K562 (cell line): Measurements from ENCODE around the gene VWC2. TPM values are rescaled to one million over a fixed set of nuclear protein-coding genes. Genes with fewer than 3 reads are reported as not detected.

Source experiments
- ATAC-seq: fragments of 200-7000 bp; cut with Tn5 transposase; 3 replicates; pipeline ENCODE4 v1.9.1; 2020; ENCODE audit warnings: moderate library complexity
- BruUV-seq: library from RNA; stranded (reverse); fragments of 400-500 nt; replicated peaks from 2 replicates; lab custom pipeline; 2021; lab: Mats Ljungman, UMichigan
- CTCF ChIA-PET: fragments of 300-600 bp; formaldehyde crosslinking; extraction: SDS; loops from one replicate; lab custom pipeline; 2021; ENCODE audit warnings: low intra/inter-chr PET ratio; lab: Yijun Ruan, JAX
- POLR2A ChIA-PET: fragments of 300-600, 350-650 bp; sonication (Branson Sonifier 250); formaldehyde crosslinking; extraction: SDS; loops from one replicate; lab custom pipeline; 2021; ENCODE audit warnings: antibody characterized with exemption, inconsistent platforms; lab: Yijun Ruan, JAX
- DNase-seq, 4 experiments: peaks; one replicate each; pipeline versions ENCODE4 v3.0.0 to v3.0.0-alpha.2; 2011 to 2018; ENCODE audit warnings: low spot score in 3 of 4, mixed read lengths in 3 of 4; ENCODE audit errors: extremely low read depth in 1 of 4
- FAIRE-seq: peaks from 2 replicates; lab custom pipeline; 2011; peaks lifted over from hg19 to GRCh38; lab: Jason Lieb, UNC
- H2AFZ ChIP-seq: 2 replicates; pipeline ENCODE4 v1.6.0; 2011; ENCODE audit warnings: low read depth, low read length, control low read depth, inconsistent platforms
- H3K27ac ChIP-seq: fragments of 200-600 bp; 3 replicates; pipeline ENCODE4 v1.8.0; 2011; ENCODE audit warnings: low read depth, mild to moderate bottlenecking, control low read depth, inconsistent platforms, low read length, moderate library complexity, mixed read lengths; ENCODE audit errors: extremely low read depth
- H3K27me3 ChIP-seq, 2 experiments: fragments of 300-600 bp in 1 of 2; 2 replicates in 1 of 2; 3 replicates in 1 of 2; pipeline versions ENCODE4 v1.6.0 to v1.8.0; 2011; ENCODE audit warnings: inconsistent platforms in 2 of 2, low read length in 2 of 2, mild to moderate bottlenecking in 1 of 2, mixed read lengths in 1 of 2, moderate library complexity in 1 of 2; ENCODE audit not compliant: control insufficient read depth in 2 of 2, insufficient read depth in 2 of 2
- H3K36me3 ChIP-seq: fragments of 300-600 bp; 3 replicates; pipeline ENCODE4 v1.8.0; 2011; ENCODE audit warnings: mild to moderate bottlenecking, low read length, inconsistent platforms; ENCODE audit not compliant: control insufficient read depth, insufficient read depth
- H3K4me1 ChIP-seq, 2 experiments: fragments of 200-600 bp in 1 of 2; replicated peaks in 1 of 2; 2 replicates in 1 of 2; 3 replicates in 1 of 2; pipeline versions ENCODE4 v1.5.1 to v1.8.0; 2011; ENCODE audit warnings: inconsistent platforms in 2 of 2, low read length in 2 of 2, mild to moderate bottlenecking in 1 of 2, mixed read lengths in 1 of 2, moderate library complexity in 1 of 2; ENCODE audit not compliant: control insufficient read depth in 2 of 2, insufficient read depth in 2 of 2
- H3K4me2 ChIP-seq: 2 replicates; pipeline ENCODE4 v1.6.1; 2011; ENCODE audit warnings: low read length, control low read depth, inconsistent platforms, mixed read lengths; ENCODE audit not compliant: insufficient read depth
- H3K4me3 ChIP-seq: fragments of 200-600 bp; sonication (generic), shearing (Covaris generic); 2 replicates; pipeline ENCODE4 v1.5.1; 2016; ENCODE audit warnings: control low read depth, inconsistent platforms
- H3K79me2 ChIP-seq: fragments of 200-600 bp; 3 replicates; pipeline ENCODE4 v1.8.0; 2011; ENCODE audit warnings: low read length, inconsistent platforms; ENCODE audit not compliant: control insufficient read depth, insufficient read depth
- H3K9ac ChIP-seq, 2 experiments: 2 replicates each; pipeline versions ENCODE4 v1.6.0 to v1.6.1; 2011; ENCODE audit warnings: low read depth in 2 of 2, low read length in 2 of 2, control low read depth in 1 of 2, inconsistent platforms in 1 of 2, mild to moderate bottlenecking in 1 of 2, mixed read lengths in 1 of 2; ENCODE audit not compliant: insufficient read depth in 1 of 2
- H3K9me1 ChIP-seq: one replicate; pipeline ENCODE4 v1.6.0; 2011; ENCODE audit warnings: inconsistent platforms, mild to moderate bottlenecking, low read length, moderate library complexity; ENCODE audit not compliant: control insufficient read depth, insufficient read depth
- H3K9me3 ChIP-seq: replicated peaks from 2 replicates; pipeline ENCODE4 v1.5.1; 2011; ENCODE audit warnings: low read depth, low read length, inconsistent platforms; ENCODE audit not compliant: control insufficient read depth, insufficient read depth
- H4K20me1 ChIP-seq: replicated peaks from 2 replicates; pipeline ENCODE4 v1.6.1; 2011; ENCODE audit warnings: low read length, inconsistent platforms, mixed read lengths; ENCODE audit not compliant: control insufficient read depth, insufficient read depth
- CBFA2T3 ChIP-seq: fragments of 450-650 bp; IDR thresholded peaks from 2 replicates; pipeline ENCODE4 v1.6.1; 2017
- KLF16 ChIP-seq: IDR thresholded peaks from 2 replicates; pipeline ENCODE4 v1.6.1; 2016; ENCODE audit warnings: antibody characterized with exemption
- ZNF830 ChIP-seq: fragments of 250-450 bp; sonication (Bioruptor Pico); IDR thresholded peaks from 2 replicates; pipeline ENCODE4 v1.5.0; 2021; ENCODE audit warnings: mild to moderate bottlenecking
- in situ Hi-C: fragments of 300-500 bp; cut with MboI; formaldehyde crosslinking; loops from 4 replicates; pipeline ENCODE4 v1.15.0; 2018; ENCODE audit warnings: inconsistent platforms, mixed read lengths
- intact Hi-C: fragments of 100-400 bp; cut with micrococcal nuclease; formaldehyde crosslinking; loops from 2 replicates; pipeline ENCODE4 v1.14.2; 2022
- polyA plus RNA-seq, 8 experiments: library from polyadenylated mRNA; depleted of rRNA in 4 of 8; stranded (reverse) in 5 of 8; unstranded in 3 of 8; fragments of >200 nt; fragmentation: Nextera tagmentation in 2 of 8; fragmentation: Illumina TruSeq in 1 of 8; extraction: Ambion mirVana in 2 of 8; extraction: Trizol in 1 of 8; gene quantifications; 2 replicates each; pipeline versions ENCODE4 v1.2.1 to v1.2.3, GENCODE V29; 2011 to 2014; ENCODE audit warnings: inconsistent platforms in 1 of 8, missing spikeins in 1 of 8
- total RNA-seq, 7 experiments: library from RNA; depleted of rRNA in 6 of 7; stranded (reverse); fragments of >200 nt in 6 of 7; fragmentation: Illumina TruSeq in 2 of 7; extraction: Trizol in 2 of 7; gene quantifications; 2 replicates each; pipeline versions ENCODE4 v1.2.1 to v1.2.3, GENCODE V29; 2011 to 2021; ENCODE audit warnings: low replicate concordance in 1 of 7
- TF ChIP-seq, protein P1 (sequence below): fragments of 200-800 bp; sonication (Bioruptor generic); IDR thresholded peaks from 2 replicates; pipeline ENCODE4 v1.6.1; 2017; ENCODE audit warnings: missing genetic modification characterization, missing compliant biosample characterization
- TF ChIP-seq, protein P2 (sequence below): IDR thresholded peaks from 2 replicates; pipeline ENCODE4 v1.6.1; 2011; ENCODE audit not compliant: insufficient read length; ENCODE audit errors: extremely low read depth
- TF ChIP-seq, protein P3 (sequence below): sonication (generic); formaldehyde crosslinking; IDR thresholded peaks from 2 replicates; pipeline ENCODE4 v1.8.0; 2022; ENCODE audit warnings: mild to moderate bottlenecking, missing genetic modification reagents

The VWC2 gene
- total and polyA plus RNA-seq, 9 of the 15 experiments (the other 6 are each of a cell fraction or from before 2014, with no cell fraction given), result not detected

DNA sequence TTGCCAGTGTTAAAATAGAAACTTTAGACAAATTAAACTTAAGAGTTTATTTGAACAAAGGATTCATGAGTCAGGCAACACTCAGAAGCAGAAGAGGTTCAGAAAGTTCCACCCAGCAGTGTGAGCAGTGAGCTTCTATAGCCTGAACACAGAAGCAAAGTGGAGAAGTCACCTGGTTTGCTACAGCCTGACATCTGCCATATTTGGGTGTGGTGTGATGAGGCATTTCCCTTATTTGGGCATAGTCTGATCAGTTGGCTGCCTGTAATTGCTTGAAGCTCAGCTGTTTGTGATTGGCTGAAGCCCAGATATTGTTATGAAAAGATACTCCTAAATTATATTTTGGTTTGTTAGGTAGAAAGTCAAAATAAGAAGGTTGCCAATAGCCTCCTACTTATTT lies 39.1 kb downstream of the VWC2 start:
- BruUV-seq, result no TSS peak
- Histone ChIP-seq H3K9me1 (no peaks in the 10 kb centered on the region), H3K4me2 (no peak overlapping the region), H3K27me3 (no peaks in the 10 kb centered on the region), H3K36me3 (no peaks in the 10 kb centered on the region), H3K4me1 (no peaks in the 10 kb centered on the region)
- intact Hi-C loops, result no loop called here
- DNase-seq, result no peak
- CTCF ChIA-PET, result no interaction called here
- TF ChIP-seq KLF16 (no peak), CBFA2T3 (no peak), ZNF830 (CRISPR knock-in tag) (no peak)
- TF ChIP-seq, protein P1, sequence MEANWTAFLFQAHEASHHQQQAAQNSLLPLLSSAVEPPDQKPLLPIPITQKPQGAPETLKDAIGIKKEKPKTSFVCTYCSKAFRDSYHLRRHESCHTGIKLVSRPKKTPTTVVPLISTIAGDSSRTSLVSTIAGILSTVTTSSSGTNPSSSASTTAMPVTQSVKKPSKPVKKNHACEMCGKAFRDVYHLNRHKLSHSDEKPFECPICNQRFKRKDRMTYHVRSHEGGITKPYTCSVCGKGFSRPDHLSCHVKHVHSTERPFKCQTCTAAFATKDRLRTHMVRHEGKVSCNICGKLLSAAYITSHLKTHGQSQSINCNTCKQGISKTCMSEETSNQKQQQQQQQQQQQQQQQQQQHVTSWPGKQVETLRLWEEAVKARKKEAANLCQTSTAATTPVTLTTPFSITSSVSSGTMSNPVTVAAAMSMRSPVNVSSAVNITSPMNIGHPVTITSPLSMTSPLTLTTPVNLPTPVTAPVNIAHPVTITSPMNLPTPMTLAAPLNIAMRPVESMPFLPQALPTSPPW (CRISPR knock-in tag), result no peak
- TF ChIP-seq, protein P2, sequence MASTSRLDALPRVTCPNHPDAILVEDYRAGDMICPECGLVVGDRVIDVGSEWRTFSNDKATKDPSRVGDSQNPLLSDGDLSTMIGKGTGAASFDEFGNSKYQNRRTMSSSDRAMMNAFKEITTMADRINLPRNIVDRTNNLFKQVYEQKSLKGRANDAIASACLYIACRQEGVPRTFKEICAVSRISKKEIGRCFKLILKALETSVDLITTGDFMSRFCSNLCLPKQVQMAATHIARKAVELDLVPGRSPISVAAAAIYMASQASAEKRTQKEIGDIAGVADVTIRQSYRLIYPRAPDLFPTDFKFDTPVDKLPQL, result no peak
- TF ChIP-seq, protein P3, sequence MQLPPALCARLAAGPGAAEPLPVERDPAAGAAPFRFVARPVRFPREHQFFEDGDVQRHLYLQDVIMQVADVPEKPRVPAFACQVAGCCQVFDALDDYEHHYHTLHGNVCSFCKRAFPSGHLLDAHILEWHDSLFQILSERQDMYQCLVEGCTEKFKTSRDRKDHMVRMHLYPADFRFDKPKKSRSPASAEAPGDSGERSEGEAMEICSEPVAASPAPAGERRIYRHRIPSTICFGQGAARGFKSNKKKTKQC (CRISPR knock-in tag), result no peak
- TF ChIP-seq, all 486 proteins: peak for 0
- in situ Hi-C loops, result no loop called here
- no peaks in the 10 kb centered on the region for H3K79me2 ChIP-seq
- H3K4me3 ChIP-seq, result no peak overlapping the region
- POLR2A ChIA-PET, result no interaction called here
- FAIRE-seq, result no peak
- H4K20me1 ChIP-seq, result no peaks in the 10 kb centered on the region
- H3K9ac ChIP-seq, result no peak overlapping the region
- no peak for ATAC-seq
- no peak overlapping the region for H3K27ac ChIP-seq
- no peak overlapping the region for H2AFZ ChIP-seq
- no peaks in the 10 kb centered on the region for H3K9me3 ChIP-seq
